IPS-18c (cell line): Measurements from ENCODE around the gene PDIA6.

Experiments
- H3K4me3 ChIP-seq: 2 replicates; pipeline ENCODE4 v1.7.0; 2013; ENCODE audit warnings: low read depth, mild to moderate bottlenecking, low read length, moderate library complexity; ENCODE audit not compliant: insufficient read depth
- H3K9me3 ChIP-seq: one replicate; pipeline ENCODE4 v1.6.1; 2013; ENCODE audit warnings: mild to moderate bottlenecking, low read length, moderate library complexity; ENCODE audit not compliant: control insufficient read depth, insufficient read depth

Gene PDIA6

DNA sequence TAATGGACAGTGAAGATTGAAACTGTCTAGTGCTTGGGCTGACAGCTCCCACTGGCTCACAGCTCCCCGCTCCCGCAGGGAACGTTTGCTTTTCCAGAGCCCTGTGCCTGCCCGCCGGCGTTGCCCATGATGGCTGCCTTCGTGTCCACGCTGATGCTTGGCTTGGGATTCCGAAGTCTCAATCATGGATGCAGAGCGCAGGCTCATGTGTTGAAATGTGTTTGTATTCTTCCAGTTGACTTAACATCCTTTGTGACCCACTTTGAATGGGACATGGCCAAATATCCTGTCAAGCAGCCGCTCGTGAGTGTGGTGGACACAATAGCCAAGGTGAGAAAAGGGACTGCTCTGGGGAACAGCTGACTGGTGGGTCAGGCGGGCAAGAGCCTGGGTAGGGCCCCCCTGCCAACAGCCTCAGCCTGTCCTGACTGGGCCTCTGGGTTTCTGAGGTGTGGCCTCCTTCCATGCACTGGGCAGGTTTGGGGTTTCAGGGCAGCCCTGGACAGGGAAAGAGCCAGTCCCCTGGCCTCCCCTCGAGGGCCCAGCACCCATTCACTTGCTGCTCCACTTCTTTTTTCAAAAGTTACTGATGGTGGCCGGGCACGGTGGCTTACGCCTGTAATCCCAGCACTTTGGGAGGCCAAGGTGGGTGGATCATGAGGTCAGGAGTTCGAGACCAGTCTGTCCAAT is 48.3 kb downstream of the PDIA6 start:
- Histone ChIP-seq H3K4me3 (no peak overlapping the region), H3K9me3 (no peaks in the 10 kb centered on the region)

DNA sequence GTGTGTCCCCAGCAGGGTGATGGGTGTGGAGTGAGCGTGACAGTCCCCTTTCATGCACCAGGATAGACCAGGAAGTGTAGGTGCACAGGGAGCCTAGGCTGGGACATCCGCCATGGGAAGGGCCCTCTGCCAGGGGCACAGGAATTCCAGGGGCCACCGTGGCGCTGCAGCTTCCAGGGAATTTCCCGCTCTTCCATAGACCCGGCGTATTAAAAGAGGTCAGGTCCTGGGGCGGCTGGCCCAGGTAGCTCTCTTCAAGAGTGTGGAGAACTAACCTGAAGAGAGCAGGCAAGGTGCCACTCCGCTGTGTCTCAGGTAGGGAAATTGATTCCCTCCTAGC is 49.2 kb downstream of the PDIA6 start:
- no peaks in the 10 kb centered on the region for H3K9me3 ChIP-seq

DNA sequence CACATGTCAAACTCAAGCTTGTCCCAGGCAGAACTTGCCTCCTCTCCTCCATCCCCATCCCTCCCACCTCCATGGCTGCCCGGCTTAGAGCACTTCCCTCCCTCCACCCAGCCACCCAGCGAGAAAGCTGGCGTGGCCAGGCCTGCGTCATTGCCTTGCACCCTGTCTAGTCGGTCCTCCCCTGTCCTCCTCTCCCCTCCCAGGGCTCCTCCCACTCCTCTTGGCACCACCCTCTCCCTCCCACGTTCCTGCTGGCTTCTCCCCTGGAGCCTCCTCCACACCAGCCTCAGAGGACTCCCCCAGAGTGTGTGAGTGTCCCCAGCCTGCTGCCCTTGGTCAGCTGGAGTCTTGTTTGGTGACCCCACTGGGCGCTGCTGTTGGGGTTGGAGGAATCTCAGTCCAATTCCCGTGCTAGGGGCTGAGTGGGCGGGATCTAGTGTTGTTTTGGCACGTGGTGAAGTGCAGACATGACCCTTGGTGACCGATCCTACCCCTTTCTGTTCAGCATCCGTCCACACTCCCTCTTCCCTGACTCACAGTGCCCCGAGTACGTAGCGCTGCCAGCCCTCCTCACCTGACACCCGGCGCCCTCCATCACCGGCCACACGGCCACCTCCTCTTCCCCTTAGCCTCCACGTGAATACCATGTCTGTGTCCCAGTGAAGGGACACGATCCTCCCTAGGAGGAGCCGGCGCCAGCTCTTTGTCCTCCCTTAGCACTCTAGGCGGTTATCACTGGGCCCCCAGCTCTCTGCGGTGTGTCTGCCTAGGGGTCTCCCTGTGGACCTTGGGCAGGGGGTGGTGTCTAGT is 49.7 kb downstream of the PDIA6 start:
- H3K4me3 ChIP-seq = no peak overlapping the region
- no peaks in the 10 kb centered on the region for H3K9me3 ChIP-seq

More for the DNA sequence above, 49.2 kb downstream of the PDIA6 start:
- H3K4me3 ChIP-seq = no peak overlapping the region

DNA sequence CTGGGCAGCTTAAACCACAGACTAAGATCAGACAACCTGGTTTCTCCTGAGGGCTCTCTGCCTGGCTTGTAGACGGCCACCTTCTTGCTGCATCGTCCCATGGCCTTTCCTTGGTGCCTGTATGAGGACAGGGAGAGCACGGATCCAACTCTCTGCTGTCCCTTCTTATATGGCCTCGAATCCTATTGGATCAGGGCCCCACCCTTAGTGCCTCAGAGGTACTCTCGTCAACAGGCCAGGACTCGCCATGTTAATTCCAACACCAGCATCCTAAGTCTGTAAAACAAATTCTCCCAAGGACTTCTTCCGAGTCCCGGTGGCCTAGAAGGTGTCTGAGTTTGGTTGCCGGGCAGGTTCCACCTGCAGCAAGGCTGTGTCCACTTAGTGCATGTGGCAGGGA is 51.0 kb downstream of the PDIA6 start:
- no peak overlapping the region for H3K4me3 ChIP-seq
- H3K9me3 ChIP-seq = no peaks in the 10 kb centered on the region

DNA sequence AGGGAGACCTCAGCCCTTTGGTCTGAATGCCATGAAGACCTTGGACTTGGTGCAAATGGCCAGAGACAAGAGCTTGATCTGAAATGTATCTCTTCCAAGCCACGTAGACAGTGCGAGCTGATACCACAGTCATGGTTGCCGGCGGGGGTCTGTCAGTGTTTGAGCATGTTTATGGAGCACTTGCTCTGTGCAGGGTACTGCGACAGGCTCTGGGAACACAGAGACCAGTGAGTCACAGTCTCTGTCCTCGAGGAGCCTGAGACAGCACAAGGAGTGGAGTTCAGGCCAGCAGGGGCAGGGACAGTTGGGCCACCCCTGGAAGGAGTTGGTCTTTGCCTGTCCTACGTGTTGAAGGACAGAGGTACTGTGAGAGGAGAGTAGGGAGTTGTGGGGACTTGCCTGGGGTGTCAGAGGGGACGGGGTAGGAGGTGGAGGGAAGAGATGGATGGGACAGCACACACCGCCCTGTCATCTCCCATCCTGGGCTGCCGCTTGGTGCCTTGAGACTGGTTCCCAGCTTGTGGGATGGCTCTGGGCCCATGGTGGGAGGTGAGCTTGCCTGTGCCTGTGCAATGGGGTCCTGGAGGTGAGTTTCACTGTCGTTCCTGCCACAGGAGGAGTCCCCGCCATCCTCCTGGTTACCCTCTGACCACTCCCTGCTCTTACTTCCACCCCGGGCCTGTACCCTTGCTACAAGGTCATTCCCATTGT is 51.6 kb downstream of the PDIA6 start:
- H3K4me3 ChIP-seq = no peak overlapping the region
- H3K9me3 ChIP-seq = no peaks in the 10 kb centered on the region

- H3K4me3 ChIP-seq = no peak overlapping the region
Measured at GRCh38 chr2:10759151-10759714, 53.4 kb downstream of the PDIA6 start.

GRCh38 chr2:10757814-10758286 is 54.7 kb downstream of the PDIA6 start:
- Histone ChIP-seq H3K9me3 (no peaks in the 10 kb centered on the region), H3K4me3 (no peak overlapping the region)

More at GRCh38 chr2:10759151-10759714, 53.4 kb downstream of the PDIA6 start:
- no peaks in the 10 kb centered on the region for H3K9me3 ChIP-seq

- H3K4me3 ChIP-seq = no peak overlapping the region
- no peaks in the 10 kb centered on the region for H3K9me3 ChIP-seq
Measured at GRCh38 chr2:10755621-10756020, 57.0 kb downstream of the PDIA6 start.

DNA sequence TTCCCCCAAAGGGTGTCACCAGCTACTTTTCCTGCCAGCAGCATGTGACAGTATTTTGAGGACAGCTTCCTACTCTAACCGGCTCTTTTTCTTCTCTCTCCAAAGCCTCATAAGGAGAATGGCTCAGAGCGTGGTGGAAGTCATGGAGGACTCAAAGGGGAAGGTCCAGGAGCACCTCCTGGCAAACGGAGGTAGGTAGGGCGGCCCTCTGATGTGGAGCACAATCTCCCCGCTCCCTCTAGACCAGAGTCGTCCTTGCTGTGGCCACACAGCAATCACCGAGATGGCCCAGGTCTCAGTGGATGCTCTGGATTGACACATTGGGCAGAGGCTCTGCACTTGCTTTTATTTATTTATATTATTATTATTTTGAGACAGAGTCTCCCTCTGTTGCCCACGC is 58.7 kb downstream of the PDIA6 start:
- Histone ChIP-seq H3K4me3 (no peak overlapping the region), H3K9me3 (no peaks in the 10 kb centered on the region)

GRCh38 chr2:10753156-10753555 is 59.4 kb downstream of the PDIA6 start:
- no peak overlapping the region for H3K4me3 ChIP-seq

DNA sequence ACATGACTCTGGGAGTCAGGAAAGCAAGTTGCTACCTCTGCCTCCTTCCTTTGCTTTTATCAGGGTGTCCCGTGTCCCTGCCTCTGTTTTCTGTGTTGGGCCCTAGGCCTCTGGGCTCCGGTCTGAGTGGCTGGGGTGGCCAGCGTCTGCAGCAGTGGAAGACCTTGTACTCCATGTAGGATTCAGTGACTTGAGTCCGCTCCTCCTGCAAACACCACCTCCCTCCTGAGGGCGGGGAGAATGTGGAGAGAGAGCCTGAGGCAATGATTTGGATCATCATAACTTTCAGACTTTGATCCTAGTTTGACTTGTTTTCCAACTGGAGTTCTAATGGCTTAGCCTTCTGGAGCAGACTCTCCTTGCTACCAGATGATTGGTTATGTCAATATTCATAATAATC is 60.3 kb downstream of the PDIA6 start:
- no peaks in the 10 kb centered on the region for H3K9me3 ChIP-seq
- no peak overlapping the region for H3K4me3 ChIP-seq

More at GRCh38 chr2:10753156-10753555, 59.4 kb downstream of the PDIA6 start:
- no peaks in the 10 kb centered on the region for H3K9me3 ChIP-seq

DNA sequence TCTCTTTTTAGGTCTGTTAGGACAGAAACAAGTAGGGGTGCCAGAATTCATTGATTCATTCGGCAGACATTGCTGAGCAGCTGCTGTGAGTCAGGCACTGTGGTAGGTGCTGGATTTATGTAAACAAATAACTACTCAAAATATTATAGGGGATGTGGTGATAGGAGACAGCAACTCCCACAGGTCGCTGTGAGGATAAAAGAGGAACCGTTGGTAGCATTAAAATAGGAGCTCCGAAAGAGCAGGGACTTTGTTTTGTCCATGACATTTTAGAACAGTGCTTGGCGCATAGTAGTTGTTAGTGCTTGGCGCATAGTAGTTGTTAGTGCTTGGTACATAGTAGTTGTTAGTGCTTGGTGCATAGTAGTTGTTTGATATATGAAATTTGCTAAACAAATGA is 62.0 kb downstream of the PDIA6 start:
- no peaks in the 10 kb centered on the region for H3K9me3 ChIP-seq
- no peak overlapping the region for H3K4me3 ChIP-seq

DNA sequence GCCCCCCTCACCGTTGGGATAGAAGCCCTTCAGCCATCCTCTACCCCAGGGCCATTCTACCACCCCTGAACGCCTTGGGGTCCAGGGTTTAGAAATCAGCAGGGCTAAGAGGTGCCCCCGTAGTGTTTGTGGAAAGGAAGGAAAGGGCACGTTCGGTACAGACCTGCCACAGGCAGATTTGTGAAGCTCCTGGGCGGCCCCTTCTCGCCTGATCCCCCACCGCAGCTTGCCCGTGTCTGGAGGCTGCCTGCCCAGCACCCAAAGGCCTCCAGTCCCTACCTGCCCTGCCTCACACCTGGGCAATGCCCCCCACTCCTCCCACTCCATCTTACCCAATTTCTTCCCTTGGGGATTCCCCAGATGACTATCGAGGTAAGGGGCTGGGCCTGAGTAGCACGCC is 69.9 kb downstream of the PDIA6 start:
- no peak overlapping the region for H3K4me3 ChIP-seq
- H3K9me3 ChIP-seq = no peaks in the 10 kb centered on the region

- Histone ChIP-seq H3K4me3 (no peak overlapping the region), H3K9me3 (no peaks in the 10 kb centered on the region)
Measured at GRCh38 chr2:10741139-10741538, 71.4 kb downstream of the PDIA6 start.

DNA sequence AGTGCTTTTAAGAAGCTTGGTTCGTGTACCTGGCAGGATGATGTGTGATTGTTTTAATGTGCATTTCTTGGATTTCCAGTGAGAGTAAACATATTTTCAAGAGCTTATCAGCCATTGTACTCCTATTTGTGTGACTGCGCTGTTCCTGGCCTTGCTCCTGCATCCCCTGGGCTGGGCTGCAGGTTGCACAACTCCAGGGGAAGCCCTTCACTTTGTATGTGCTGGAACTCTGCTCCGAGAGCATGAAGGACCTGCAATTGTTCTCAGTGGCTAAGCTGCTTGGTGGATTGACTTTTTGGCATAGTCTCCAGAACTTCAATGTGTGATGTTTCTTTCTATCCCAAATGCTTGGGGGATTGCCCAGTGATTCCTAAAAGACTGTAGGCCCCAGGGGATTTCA is 72.4 kb downstream of the PDIA6 start:
- Histone ChIP-seq H3K4me3 (no peak overlapping the region), H3K9me3 (no peaks in the 10 kb centered on the region)

DNA sequence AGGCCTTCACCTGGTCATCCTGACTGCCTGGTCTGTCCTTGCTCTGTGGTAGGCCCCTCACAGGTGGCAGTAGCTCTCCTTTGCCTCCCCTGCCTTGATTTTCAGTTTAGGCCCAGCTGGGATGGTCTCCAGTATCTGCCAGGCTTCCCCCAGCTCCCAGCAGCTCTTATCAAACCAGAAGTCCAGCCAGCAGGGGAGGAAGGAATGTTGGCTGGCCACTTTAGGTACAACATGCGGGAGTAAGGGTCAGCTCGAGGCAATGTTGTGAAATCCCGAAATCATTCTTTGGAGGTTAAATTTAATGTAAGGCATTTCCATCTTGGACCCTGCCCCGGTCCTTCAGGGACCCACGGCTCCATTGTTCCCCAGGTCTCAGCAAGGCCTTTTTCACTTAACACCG is 74.4 kb downstream of the PDIA6 start:
- H3K9me3 ChIP-seq = no peaks in the 10 kb centered on the region
- H3K4me3 ChIP-seq = no peak overlapping the region

- H3K4me3 ChIP-seq = no peak overlapping the region
Measured at GRCh38 chr2:10733980-10734379, 78.6 kb downstream of the PDIA6 start.

GRCh38 chr2:10733566-10733925 is 79.0 kb downstream of the PDIA6 start:
- H3K4me3 ChIP-seq = no peak overlapping the region
- no peaks in the 10 kb centered on the region for H3K9me3 ChIP-seq

More at GRCh38 chr2:10733980-10734379, 78.6 kb downstream of the PDIA6 start:
- no peaks in the 10 kb centered on the region for H3K9me3 ChIP-seq
